H1 (cell line): Measurements from ENCODE around the gene KLK1. TPM values are rescaled to one million over a fixed set of nuclear protein-coding genes. Genes with fewer than 3 reads are reported as not detected.
A peak's percentile ranks its signal among the peaks of the same experiment; 100 is the strongest.

Source experiments
- CTCF ChIA-PET: fragments of 300-600 bp; sonication (Branson Sonifier 250); formaldehyde crosslinking; loops from one replicate; lab custom pipeline; 2021; ENCODE audit not compliant: partially characterized antibody; lab: Charles Lee
- POLR2A ChIA-PET: fragments of 300-600 bp; sonication (Branson Sonifier 250); formaldehyde crosslinking; loops from one replicate; lab custom pipeline; 2021; ENCODE audit warnings: inconsistent platforms; ENCODE audit not compliant: partially characterized antibody; lab: Charles Lee
- DNase-seq, 2 experiments: peaks; one replicate each; pipeline versions ENCODE4 v3.0.0 to v3.0.0-alpha.2; 2010 to 2022; ENCODE audit warnings: low spot score in 2 of 2, low read depth in 1 of 2, mixed read lengths in 1 of 2
- FAIRE-seq: peaks from 2 replicates; lab custom pipeline; 2011; peaks lifted over from hg19 to GRCh38; lab: Jason Lieb, UNC
- H2AFZ ChIP-seq: 2 replicates; pipeline ENCODE4 v1.8.1; 2012; ENCODE audit warnings: low read length, inconsistent platforms
- H2AK5ac ChIP-seq: 2 replicates; pipeline ENCODE4 v1.6.1; 2013; ENCODE audit warnings: low read depth, low read length
- H2BK120ac ChIP-seq: replicated peaks from 2 replicates; pipeline ENCODE3; 2013; ENCODE audit warnings: low read depth, low read length, inconsistent platforms
- H2BK12ac ChIP-seq: 2 replicates; pipeline ENCODE4 v1.6.1; 2013; ENCODE audit warnings: low read depth, low read length
- H2BK15ac ChIP-seq: 2 replicates; pipeline ENCODE4 v1.6.1; 2013; ENCODE audit warnings: low read length
- H2BK20ac ChIP-seq: 2 replicates; pipeline ENCODE4 v1.6.1; 2013; ENCODE audit warnings: low read length
- H2BK5ac ChIP-seq: 2 replicates; pipeline ENCODE4 v1.6.1; 2013; ENCODE audit warnings: low read depth, low read length
- H3K14ac ChIP-seq: 2 replicates; pipeline ENCODE4 v1.6.1; 2013; ENCODE audit warnings: inconsistent platforms; ENCODE audit not compliant: insufficient read length
- H3K18ac ChIP-seq: 2 replicates; pipeline ENCODE4 v1.6.1; 2013; ENCODE audit warnings: low read length; ENCODE audit errors: extremely low read depth
- H3K23ac ChIP-seq: 2 replicates; pipeline ENCODE4 v1.6.1; 2013; ENCODE audit warnings: inconsistent platforms; ENCODE audit not compliant: insufficient read length
- H3K23me2 ChIP-seq: 2 replicates; pipeline ENCODE4 v1.6.1; 2013; ENCODE audit warnings: low read depth, low read length
- H3K27ac ChIP-seq: 2 replicates; pipeline ENCODE4 v1.6.1; 2011; ENCODE audit warnings: low read depth, low read length, inconsistent platforms
- H3K27me3 ChIP-seq, 4 experiments: replicated peaks in 1 of 4; 1 replicate in 1 of 4; 2 replicates in 3 of 4; pipeline versions ENCODE4 v1.6.1 to v1.8.1; 2011 to 2013; ENCODE audit warnings: low read length in 3 of 4, mild to moderate bottlenecking in 3 of 4, inconsistent platforms in 2 of 4, mixed read lengths in 2 of 4, moderate library complexity in 1 of 4; ENCODE audit not compliant: control insufficient read depth in 3 of 4, insufficient read depth in 3 of 4; ENCODE audit errors: extremely low read depth in 1 of 4
- H3K36me3 ChIP-seq, 4 experiments: 2 replicates each; pipeline versions ENCODE4 v1.6.1 to v1.8.1; 2011 to 2013; ENCODE audit warnings: mild to moderate bottlenecking in 4 of 4, low read length in 3 of 4, moderate library complexity in 2 of 4, control low read depth in 1 of 4, inconsistent platforms in 1 of 4; ENCODE audit not compliant: insufficient read depth in 4 of 4, control insufficient read depth in 2 of 4
- H3K4ac ChIP-seq: replicated peaks from 2 replicates; pipeline ENCODE3; 2013; ENCODE audit warnings: low read length, low read depth, mixed read lengths, inconsistent platforms; ENCODE audit not compliant: insufficient read length
- H3K4me1 ChIP-seq, 4 experiments: replicated peaks in 1 of 4; 1 replicate in 1 of 4; 2 replicates in 3 of 4; pipeline versions ENCODE4 v1.6.1 to v1.8.1; 2011 to 2013; ENCODE audit warnings: low read length in 3 of 4, inconsistent platforms in 2 of 4, mixed read lengths in 1 of 4; ENCODE audit not compliant: insufficient read depth in 4 of 4, control insufficient read depth in 3 of 4
- H3K4me2 ChIP-seq, 2 experiments: 2 replicates each; pipeline versions ENCODE4 v1.6.1 to v1.8.1; 2011 to 2013; ENCODE audit warnings: low read depth in 2 of 2, low read length in 2 of 2, control low read depth in 1 of 2, inconsistent platforms in 1 of 2, mild to moderate bottlenecking in 1 of 2; ENCODE audit not compliant: insufficient read depth in 1 of 2
- H3K4me3 ChIP-seq, 4 experiments: fragments of 200-600, 300-600 bp in 1 of 4; sonication (generic), shearing (Covaris generic), sonication (Bioruptor Twin) in 1 of 4; 2 replicates each; pipeline versions ENCODE4 v1.5.1 to v1.8.1; 2011 to 2016; ENCODE audit warnings: low read length in 4 of 4, low read depth in 3 of 4, control low read depth in 2 of 4, inconsistent platforms in 2 of 4, mild to moderate bottlenecking in 2 of 4, mixed read lengths in 1 of 4, moderate library complexity in 1 of 4; ENCODE audit not compliant: insufficient read depth in 2 of 4; ENCODE audit errors: extremely low read depth in 1 of 4
- H3K56ac ChIP-seq: replicated peaks from 2 replicates; pipeline ENCODE3; 2013; ENCODE audit warnings: low read depth, mild to moderate bottlenecking, mixed read lengths, low read length, inconsistent platforms; ENCODE audit not compliant: insufficient read length
- H3K79me1 ChIP-seq: 2 replicates; pipeline ENCODE4 v1.6.1; 2013; ENCODE audit warnings: low read depth, low read length, control low read depth
- H3K79me2 ChIP-seq, 2 experiments: 2 replicates each; pipeline versions ENCODE4 v1.6.1 to v1.8.1; 2012 to 2013; ENCODE audit warnings: low read length in 2 of 2, mild to moderate bottlenecking in 2 of 2, inconsistent platforms in 1 of 2; ENCODE audit not compliant: insufficient read depth in 2 of 2, control insufficient read depth in 1 of 2
- H3K9ac ChIP-seq, 4 experiments: replicated peaks in 1 of 4; 1 replicate in 1 of 4; 2 replicates in 3 of 4; pipeline versions ENCODE4 v1.6.1 to v1.8.1; 2011 to 2013; ENCODE audit warnings: low read depth in 3 of 4, low read length in 3 of 4, control low read depth in 2 of 4, mild to moderate bottlenecking in 2 of 4, moderate library complexity in 2 of 4, inconsistent platforms in 1 of 4; ENCODE audit errors: extremely low read depth in 1 of 4
- H3K9me3 ChIP-seq, 2 experiments: 2 replicates each; pipeline versions ENCODE4 v1.6.1 to v1.8.1; 2012 to 2013; ENCODE audit warnings: mild to moderate bottlenecking in 2 of 2, moderate library complexity in 2 of 2, control low read depth in 1 of 2, inconsistent platforms in 1 of 2, low read depth in 1 of 2, low read length in 1 of 2, mixed read lengths in 1 of 2; ENCODE audit not compliant: insufficient read depth in 2 of 2
- H4K20me1 ChIP-seq, 2 experiments: replicated peaks in 1 of 2; 2 replicates each; pipeline versions ENCODE3 to v1.8.1; 2011 to 2013; ENCODE audit warnings: inconsistent platforms in 2 of 2, low read length in 2 of 2, mild to moderate bottlenecking in 1 of 2; ENCODE audit not compliant: insufficient read depth in 2 of 2, control insufficient read depth in 1 of 2
- H4K5ac ChIP-seq: 2 replicates; pipeline ENCODE4 v1.6.1; 2013; ENCODE audit warnings: low read length, low read depth, mixed read lengths, inconsistent platforms; ENCODE audit not compliant: insufficient read length
- H4K8ac ChIP-seq: 2 replicates; pipeline ENCODE4 v1.8.0; 2013; ENCODE audit warnings: mild to moderate bottlenecking, moderate library complexity, low read length, inconsistent platforms; ENCODE audit not compliant: insufficient read depth; ENCODE audit errors: extremely low read depth
- H4K91ac ChIP-seq: replicated peaks from 2 replicates; pipeline ENCODE3; 2013; ENCODE audit warnings: low read length, mixed read lengths, inconsistent platforms; ENCODE audit not compliant: insufficient read length
- WGBS, 2 experiments: shearing (Covaris generic) in 1 of 2; methylation state at CpG; one replicate each; pipeline versions ENCODE4 v1.1.6 to v1.1.7; 2013 to 2015; ENCODE audit warnings: low lambda C conversion rate in 2 of 2, mixed read lengths in 2 of 2, inconsistent platforms in 1 of 2, low coverage in 1 of 2, missing lambda C conversion rate in 1 of 2; ENCODE audit not compliant: insufficient replicate concordance in 2 of 2, insufficient coverage in 1 of 2, insufficient read length in 1 of 2; ENCODE audit errors: extremely low coverage in 1 of 2, missing lambda C conversion rate in 1 of 2; 5-methylcytosine and 5-hydroxymethylcytosine counted together
- polyA plus RNA-seq, 7 experiments: library from polyadenylated mRNA; depleted of rRNA in 3 of 7; stranded (reverse) in 5 of 7; unstranded in 2 of 7; fragments of >200 nt in 5 of 7; fragments of 200-250 nt in 2 of 7; gene quantifications; 1 replicate in 5 of 7; 2 replicates in 1 of 7; 4 replicates in 1 of 7; pipeline versions ENCODE4 v1.2.1 to v1.2.3, GENCODE V29; 2011 to 2013; ENCODE audit warnings: missing spikeins in 2 of 7, mixed read lengths in 2 of 7
- total RNA-seq: library from RNA; stranded (reverse); fragmentation: NEBNext Ultra II Directional; extraction: Animal tissue kit (Norgen Biotek cat#: 25700); gene quantifications from 2 replicates; pipeline ENCODE4 v1.2.1, GENCODE V29; 2021
- TF ChIP-seq, protein P1 (sequence below): IDR thresholded peaks from 2 replicates; pipeline ENCODE4 v1.6.1; 2012; ENCODE audit warnings: low read length, inconsistent platforms
- TF ChIP-seq, protein P2 (sequence below): IDR thresholded peaks from 2 replicates; pipeline ENCODE4 v1.6.1; 2012; ENCODE audit warnings: inconsistent platforms

KLK1 gene
- total and polyA plus RNA-seq, 2 of the 8 experiments (the other 6 are each of a cell fraction or from before 2014, with no cell fraction given): 3.4 to 4.0 TPM

DNA sequence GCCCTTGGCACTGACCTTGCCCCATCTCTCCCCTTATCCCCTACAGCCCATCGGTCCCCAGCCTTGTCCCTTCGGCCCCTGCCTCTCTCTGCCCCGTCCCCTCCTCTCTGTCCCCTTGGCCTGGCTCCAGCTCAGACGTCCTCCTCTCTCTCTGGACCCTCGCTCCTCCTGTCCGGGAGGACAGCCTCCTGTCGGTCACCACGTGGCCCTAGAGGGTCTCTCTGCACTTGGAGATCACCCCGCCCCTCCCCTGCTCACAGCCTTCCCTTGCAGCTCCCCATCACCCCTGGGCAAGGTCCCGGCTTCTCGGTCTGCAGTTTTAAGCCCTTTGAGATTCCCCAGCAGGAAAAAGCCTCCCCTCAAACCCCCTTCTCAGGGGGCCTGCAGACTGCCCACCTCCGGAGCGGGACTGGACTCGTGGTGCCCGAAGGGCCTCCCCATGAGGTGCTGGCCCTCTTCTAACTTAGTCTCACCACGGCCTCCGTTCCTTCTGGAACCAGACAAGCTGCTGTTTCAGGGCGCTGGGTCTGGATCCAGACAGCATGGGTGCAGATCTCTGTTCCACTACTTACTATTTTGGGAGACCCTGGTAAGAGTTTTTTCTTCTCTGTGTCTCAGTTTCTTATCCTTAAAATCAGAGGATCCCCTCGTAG lies 13.1 kb upstream of the KLK1 start:
- peaks cover 0 to 7% (median 2%) of the 10 kb centered on the region in 4 experiments; a peak in 3 of 7 replicates for H3K4me1 ChIP-seq
- 0 out of 2 replicates have a peak overlapping the region, but pooled peaks have one; percentile 29 for H2BK15ac ChIP-seq
- H3K79me1 ChIP-seq: no peaks in the 10 kb centered on the region
- no peak overlapping the region for H3K14ac ChIP-seq
- H3K36me3 ChIP-seq: no peaks in the 10 kb centered on the region
- no peak overlapping the region for H2BK20ac ChIP-seq
- ChIA-PET CTCF (interaction anchor here (0.5 to 1.4 kb wide), 5 partner anchors 22 to 167 kb away, joined by 3 to 6 read pairs (median 3); no protein-coding TSS in a partner anchor), POLR2A (interaction anchor here (0.6 to 5.4 kb wide), 6 partner anchors 32 to 912 kb away, joined by 3 to 24 read pairs (median 4); no protein-coding TSS in a partner anchor)
- H3K79me2 ChIP-seq: no peaks in the 10 kb centered on the region
- no peak overlapping the region for H3K27ac ChIP-seq
- H2AFZ ChIP-seq: peak overlapping the region; percentile 69
- H3K9me3 ChIP-seq: no peaks in the 10 kb centered on the region
- H2AK5ac ChIP-seq: 0 out of 2 replicates have a peak overlapping the region, but pooled peaks have one; percentile 24
- H4K91ac ChIP-seq: peak overlapping the region; percentile 78
- peak overlapping the region; percentile 80 for H3K4me2 ChIP-seq
- peak overlapping the region; percentile 92; the same call in 1 of the 2 replicates for H2BK12ac ChIP-seq
- no peak overlapping the region for H3K23ac ChIP-seq
- peak overlapping the region; percentile 59 to 76 (median 64); a peak in 6 of 8 replicates for H3K4me3 ChIP-seq
- peaks cover 8% of the 10 kb centered on the region; the same call in 1 of the 2 replicates for H3K23me2 ChIP-seq
- FAIRE-seq: no peak
- no peak for DNase-seq
- TF ChIP-seq, protein P1, sequence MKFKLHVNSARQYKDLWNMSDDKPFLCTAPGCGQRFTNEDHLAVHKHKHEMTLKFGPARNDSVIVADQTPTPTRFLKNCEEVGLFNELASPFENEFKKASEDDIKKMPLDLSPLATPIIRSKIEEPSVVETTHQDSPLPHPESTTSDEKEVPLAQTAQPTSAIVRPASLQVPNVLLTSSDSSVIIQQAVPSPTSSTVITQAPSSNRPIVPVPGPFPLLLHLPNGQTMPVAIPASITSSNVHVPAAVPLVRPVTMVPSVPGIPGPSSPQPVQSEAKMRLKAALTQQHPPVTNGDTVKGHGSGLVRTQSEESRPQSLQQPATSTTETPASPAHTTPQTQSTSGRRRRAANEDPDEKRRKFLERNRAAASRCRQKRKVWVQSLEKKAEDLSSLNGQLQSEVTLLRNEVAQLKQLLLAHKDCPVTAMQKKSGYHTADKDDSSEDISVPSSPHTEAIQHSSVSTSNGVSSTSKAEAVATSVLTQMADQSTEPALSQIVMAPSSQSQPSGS: no peak
- TF ChIP-seq, protein P2, sequence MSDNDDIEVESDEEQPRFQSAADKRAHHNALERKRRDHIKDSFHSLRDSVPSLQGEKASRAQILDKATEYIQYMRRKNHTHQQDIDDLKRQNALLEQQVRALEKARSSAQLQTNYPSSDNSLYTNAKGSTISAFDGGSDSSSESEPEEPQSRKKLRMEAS: peak; percentile 41; the same call in 1 of the 2 replicates
- H3K56ac ChIP-seq: no peak overlapping the region
- peak overlapping the region; percentile 91 for H3K4ac ChIP-seq
- no peak overlapping the region for H2BK120ac ChIP-seq
- peak overlapping the region; percentile 92 for H4K8ac ChIP-seq
- H3K27me3 ChIP-seq: peaks cover 0 to 22% (median 7%) of the 10 kb centered on the region in 4 experiments; a peak in 6 of 7 replicates
- peak overlapping the region; percentile 82; the same call in 1 of the 2 replicates for H2BK5ac ChIP-seq
- H4K20me1 ChIP-seq: no peaks in the 10 kb centered on the region
- 72% methylated on average over 17 of the region's 19 CpGs; no CpG with 5 or more reads in 1 of the 2 experiments for WGBS, 2 experiments
- peak overlapping the region; percentile 66 for H3K18ac ChIP-seq
- H4K5ac ChIP-seq: no peak overlapping the region
- 0 out of 7 replicates have a peak overlapping the region, but pooled peaks of 2 of the 4 experiments have one; percentile 7 to 43 for H3K9ac ChIP-seq
